Measurements from ENCODE around the gene DYNC1LI1. TPM values are rescaled to one million over a fixed set of nuclear protein-coding genes. Genes with fewer than 3 reads are reported as not detected.
"Not testable (repeated sequence)": the region's sequence is repeated elsewhere in the genome, so short reads cannot be mapped to it uniquely, and the experiment has no call there.

The DYNC1LI1 gene
- total RNA-seq, 2 experiments from 2014 or later, result 35.3 to 36.1 TPM

DNA sequence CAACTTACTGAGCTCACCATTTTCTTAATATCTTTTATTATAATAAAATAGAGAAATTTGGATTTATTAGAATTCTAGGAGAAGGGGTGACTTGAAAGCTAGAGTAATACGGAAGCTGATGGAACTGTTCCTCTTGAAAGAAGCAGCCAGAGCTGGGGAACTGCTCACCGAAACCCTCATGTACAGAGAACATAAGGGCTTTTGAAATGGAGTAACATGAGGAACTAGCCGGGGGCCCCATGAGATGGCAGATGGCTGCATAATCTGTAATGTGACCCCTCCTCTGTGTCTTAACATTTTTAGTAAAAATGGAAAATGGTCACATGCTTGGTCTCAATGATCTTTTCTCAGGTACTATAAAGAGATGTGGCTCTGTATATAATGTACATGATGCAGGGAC is 15.7 kb upstream of the DYNC1LI1 start:
- POLR2A ChIA-PET, result no interaction called here
- CTCF ChIA-PET, result interaction anchor here (0.7 kb wide), 1 partner anchor 15 kb away, joined by 3 read pairs; no protein-coding TSS in a partner anchor

DNA sequence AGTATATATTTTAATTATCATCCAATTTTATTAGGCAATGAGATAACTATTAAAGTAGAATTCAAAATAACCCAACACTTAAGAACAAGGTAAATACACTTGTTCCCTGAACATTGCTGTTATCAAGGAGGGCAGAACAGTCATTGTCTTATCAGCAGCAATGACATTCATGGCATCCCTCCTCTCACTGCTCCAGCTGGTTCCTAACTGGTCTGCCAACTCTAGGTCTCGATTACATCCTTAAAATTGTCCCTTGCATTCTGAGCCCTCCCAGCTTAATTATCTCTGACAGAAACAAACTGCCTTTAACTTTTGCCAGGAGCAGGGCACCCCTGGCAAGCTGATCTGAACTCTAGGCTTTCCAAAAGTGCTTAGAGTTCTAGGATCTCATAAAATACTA is 14.0 kb upstream of the DYNC1LI1 start:
- CTCF ChIA-PET, result no interaction called here
- POLR2A ChIA-PET, result no interaction called here

DNA sequence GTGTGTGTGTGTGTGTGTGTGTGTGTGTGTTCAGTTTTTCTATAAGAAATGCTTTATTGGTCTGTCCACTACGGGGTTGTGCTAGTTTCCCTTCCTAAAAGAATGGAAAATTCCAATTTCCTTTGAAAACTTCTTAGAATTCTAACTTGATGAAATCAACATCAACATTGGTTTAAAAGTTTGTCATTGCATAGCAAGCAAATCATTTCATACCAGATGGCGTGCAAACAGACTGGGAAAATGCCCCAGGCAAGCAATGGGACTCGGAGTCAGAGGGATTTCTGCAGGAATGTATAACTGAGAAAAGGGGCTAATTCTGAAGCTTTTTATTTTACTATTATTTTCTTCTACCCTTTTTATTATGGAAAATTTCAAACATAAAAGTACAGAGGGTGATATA is 13.1 kb upstream of the DYNC1LI1 start:
- CTCF ChIA-PET, result no interaction called here
- POLR2A ChIA-PET, result no interaction called here

DNA sequence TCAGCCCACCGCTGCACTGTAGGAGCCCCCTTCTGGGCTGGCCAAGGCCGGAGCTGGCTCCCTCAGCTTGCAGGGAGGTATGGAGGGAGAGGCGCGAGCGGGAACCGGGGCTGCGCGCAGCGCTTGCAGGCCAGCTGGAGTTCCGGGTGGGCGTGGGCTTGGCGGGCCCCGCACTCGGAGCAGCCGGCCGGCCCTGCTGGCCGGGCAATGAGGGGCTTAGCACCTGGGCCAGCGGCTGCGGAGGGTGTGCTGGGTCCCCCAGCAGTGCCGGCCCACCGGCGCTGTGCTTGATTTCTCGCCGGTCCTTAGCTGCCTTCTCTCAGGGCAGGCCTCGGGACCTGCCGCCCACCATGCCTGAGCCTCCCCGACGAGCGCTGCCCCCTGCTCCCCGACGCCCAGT is 8.0 kb upstream of the DYNC1LI1 start:
- CTCF ChIA-PET, POLR2A ChIA-PET: not testable (repeated sequence)

DNA sequence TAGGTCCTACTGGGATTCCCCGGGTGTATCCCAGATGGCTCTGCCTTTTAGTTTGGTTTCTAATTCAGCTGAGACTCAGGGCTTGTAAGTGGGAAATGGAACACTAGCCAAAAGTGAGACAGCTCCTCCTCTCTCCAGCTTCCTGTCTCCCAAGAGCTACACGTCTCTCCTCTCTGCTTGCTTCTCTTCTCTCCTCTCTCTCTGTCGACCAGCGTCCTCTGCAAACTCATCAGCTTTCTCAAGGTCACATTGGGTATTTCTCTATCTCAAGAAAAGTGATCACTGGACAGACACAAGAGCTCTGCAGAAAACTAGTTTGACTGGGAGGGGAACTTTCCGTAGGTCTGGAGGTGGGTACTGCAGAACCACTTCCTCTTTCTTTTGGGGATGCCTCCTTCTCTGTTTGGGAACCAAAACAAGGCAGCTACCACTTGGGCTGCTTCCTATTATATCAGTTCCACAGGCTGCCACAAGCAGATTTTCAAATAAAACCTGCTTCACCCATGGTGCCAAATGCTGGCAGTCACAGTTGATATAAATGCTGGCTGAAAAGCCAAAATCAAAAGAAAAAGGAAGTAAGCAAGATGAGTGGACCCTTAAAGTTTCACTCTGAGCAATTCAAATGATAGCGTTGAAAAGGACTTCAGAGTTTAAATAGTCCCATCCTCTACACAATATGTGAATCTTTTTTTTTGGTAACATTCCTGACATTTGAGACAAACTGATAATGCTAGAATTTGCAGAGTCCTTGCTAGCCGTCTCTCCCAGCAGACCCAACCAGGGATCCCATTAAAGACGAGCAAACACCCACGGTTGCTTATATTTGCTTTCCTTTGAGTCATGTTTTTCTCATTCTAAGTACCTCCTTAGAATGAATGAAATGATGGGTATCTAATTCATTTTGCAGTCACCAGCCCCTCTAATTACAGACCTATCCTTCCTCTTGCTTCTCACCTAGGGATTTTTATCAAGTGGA is 7.2 kb upstream of the DYNC1LI1 start:
- CTCF ChIA-PET, result no interaction called here
- POLR2A ChIA-PET, result no interaction called here

DNA sequence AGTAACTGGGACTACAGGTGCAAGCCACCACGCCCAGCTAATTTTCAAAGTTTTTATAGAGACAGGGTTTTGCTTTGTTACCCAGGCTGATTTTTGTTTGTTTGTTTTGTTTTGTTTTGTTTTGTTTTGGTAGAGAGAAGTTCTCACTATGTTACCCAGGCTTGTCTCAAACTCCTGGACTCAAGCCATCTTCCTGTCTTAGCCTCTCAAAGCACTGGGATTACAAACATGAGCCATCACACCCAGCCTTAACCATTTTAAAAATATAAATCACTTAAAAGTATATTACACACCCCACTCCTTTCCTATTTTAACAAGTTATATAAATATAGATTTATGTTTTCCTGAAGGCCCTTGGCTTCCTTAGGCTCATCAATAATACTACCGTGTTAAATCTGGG is 6.5 kb upstream of the DYNC1LI1 start:
- ChIA-PET POLR2A (no interaction called here), CTCF (no interaction called here)

DNA sequence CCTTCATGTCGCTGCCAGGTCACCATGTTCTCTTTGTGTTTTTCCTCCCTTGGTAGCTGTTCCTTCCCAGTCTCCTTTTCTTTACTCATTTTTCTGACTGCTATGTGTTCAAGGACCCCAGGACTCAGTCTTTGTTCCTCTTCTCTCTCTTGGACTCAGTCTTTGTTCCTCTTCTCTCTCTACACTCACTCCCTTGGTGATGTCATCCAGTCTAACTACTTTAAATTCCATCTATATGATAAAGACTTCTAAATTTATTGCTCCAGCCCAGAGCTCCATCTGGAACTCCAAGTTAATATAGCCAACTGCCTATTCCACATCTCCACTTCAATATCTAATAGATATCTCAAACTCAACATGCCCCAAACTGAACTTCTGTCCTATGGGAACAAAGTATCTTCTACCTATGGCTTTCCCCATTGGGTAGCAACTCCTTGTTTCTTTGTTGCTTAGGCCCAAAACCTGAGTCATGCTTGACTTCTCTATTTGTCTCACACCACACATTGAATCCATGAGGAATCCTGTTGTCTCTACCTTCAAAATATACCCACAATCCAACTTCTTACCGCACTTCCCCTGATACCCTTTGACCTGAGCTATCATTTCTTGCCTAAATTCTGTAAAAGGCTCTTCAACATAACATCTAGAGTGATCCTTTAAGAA is 4.9 kb upstream of the DYNC1LI1 start:
- POLR2A ChIA-PET, result no interaction called here
- CTCF ChIA-PET, result interaction anchor here (0.6 kb wide), 1 partner anchor 203 kb away, joined by 3 read pairs; no protein-coding TSS in a partner anchor

DNA sequence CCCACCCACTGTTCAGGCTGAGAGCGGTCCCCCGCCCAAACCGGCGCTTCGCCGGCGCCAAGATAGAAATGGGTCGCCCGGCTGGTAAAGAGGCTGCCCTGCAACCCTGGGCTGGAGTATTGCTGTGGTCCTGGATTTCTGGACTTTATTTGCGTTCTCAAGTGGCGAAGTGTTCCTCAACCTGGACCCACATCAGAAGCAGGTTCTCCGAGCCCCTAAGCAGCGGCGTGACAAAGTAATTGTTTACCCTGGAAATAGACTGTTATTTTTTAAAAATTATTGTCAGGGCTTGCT is 481 bp upstream of the DYNC1LI1 start:
- POLR2A ChIA-PET, result no interaction called here
- CTCF ChIA-PET, result no interaction called here

DNA sequence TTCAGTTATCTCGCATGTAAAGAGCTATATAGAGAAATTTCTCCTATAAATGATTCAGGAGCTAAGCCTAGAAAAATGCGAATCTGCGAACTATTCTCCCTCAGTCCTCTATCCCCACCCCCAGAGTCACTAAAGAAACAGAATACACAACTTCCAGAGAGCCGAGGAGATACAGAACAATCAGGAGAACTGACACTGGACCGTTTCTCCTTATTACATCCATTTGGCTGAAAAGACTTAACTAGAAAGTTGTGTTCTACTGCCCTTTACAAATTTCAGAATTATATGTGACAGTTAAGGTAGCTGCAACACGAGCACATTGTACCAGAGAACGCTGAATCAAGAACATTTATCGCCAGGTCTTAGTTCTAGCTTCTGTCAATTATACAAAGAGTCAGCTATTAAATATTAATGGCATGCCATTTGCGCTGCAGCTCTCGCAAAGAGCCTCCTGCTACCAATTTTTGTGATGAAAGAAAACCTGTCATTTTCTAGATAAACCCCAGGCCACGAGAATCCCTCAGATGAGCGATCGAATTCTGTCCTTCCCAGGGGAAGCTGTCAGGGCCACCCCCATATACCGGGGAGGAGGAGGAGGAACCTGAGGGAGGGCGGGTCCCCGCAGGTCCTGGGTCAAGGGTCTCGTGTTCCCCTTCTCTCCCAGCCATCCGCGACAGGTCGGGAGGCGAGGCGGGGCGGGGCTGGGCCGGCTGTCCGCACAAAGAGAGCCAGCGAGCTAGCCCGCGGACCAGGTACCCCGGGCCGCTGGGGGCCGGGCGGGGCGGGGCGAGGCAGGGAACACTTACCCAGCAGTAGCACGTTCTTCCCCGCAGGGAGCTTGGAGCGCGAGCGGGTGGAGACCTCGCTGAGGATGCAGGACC is 878 bp downstream of the DYNC1LI1 start:
- CTCF ChIA-PET, result interaction anchor here (0.8 to 1.4 kb wide), 3 partner anchors 12 to 36 kb away, joined by 3 read pairs; no protein-coding TSS in a partner anchor
- POLR2A ChIA-PET, result interaction anchor here (0.8 to 1.3 kb wide), 2 partner anchors 10 to 67 kb away, joined by 3 read pairs; partner anchors contain the start of gene CMTM6

DNA sequence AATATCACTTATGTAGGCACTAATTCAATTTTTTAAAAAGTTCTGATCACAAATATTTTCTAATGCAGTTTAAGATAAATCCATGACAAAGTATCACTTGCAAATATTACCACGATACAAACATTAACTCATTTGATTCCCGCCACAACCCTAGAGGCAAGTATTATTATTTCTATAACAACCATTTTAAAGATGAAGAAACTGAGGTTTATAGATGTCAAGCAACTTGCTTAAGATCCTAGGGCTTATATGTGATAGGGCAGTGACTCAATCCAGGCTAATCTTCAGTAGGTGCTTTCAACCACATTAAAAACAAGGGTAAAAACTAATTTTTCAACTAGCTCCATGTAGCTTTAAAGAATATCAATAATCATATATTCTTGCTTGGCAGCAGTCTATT is 1.7 kb downstream of the DYNC1LI1 start:
- CTCF ChIA-PET, result interaction anchor here (1.4 kb wide), 1 partner anchor 36 kb away, joined by 3 read pairs; no protein-coding TSS in a partner anchor
- POLR2A ChIA-PET, result no interaction called here

DNA sequence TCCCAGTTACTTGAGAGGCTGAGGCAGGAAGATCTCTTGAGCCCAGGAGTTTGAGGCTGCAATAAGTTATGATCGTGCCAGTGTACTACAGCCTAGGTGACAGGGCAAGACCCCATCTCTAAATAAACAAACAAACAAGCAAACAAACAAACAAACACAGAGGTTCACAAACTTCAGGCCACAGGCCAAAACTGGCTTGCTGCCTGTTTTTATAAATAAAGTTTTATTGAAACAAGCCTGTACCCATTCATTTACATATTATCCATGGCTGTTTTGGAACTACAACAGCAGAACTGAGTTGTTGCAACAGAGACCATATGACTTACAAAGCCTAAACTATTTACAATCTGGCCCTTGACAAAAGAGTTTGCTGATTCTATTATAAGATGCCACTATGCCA is 6.5 kb downstream of the DYNC1LI1 start:
- CTCF ChIA-PET, result no interaction called here

DNA sequence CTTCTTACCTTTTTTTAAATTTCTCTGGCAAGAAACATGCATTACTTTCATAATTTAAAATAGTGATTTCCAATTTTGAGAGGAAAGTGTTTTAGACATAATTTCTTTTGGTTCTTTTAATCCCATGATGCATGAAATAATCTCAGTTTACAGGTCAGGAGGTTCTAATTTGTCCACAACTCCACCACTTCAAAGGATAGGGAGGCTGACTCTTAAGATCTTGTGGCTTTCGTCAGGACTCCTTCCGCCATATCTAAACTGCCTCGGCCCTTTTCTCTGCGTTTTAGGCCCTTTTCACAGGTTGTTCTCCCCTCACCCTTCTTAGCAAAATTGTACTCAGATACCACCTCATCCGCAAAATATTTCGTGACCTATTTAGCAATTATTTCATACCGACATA is 8.0 kb downstream of the DYNC1LI1 start:
- CTCF ChIA-PET, result no interaction called here
- POLR2A ChIA-PET, result no interaction called here

More for the DNA sequence above, 6.5 kb downstream of the DYNC1LI1 start:
- POLR2A ChIA-PET, result no interaction called here

DNA sequence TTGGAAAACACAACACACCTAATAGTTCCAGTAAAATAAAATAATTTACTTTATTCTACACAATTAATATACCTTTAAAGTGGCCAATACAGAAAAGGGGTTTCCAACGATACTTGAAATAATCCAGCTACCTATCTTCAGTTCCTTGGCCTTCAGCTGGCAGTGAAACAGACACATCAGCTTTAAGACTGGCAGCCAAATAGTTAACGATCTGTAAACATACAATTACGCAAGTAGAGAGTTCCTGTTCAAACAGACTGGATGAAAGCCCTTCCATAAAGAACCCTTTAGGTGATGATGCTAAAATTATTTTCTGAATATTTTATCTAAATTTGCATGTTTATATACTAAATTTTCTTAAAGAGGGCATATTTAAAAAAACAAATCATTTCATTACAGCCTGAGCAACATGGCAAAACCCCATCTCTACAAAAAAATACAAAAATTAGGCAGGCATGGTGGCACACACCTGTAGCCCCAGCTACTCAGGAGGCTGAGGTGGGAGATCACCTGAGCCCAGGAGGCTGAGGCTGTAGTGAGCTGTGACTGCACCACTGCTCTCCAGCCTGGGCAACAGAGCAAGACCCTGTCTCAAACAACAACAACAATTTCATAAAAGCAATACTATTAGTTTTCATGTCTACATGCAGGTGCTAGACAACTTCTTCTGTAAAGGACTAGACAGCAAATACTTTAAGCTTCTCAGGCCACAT is 12.9 kb downstream of the DYNC1LI1 start:
- CTCF ChIA-PET, result interaction anchor here (0.7 kb wide), 1 partner anchor 12 kb away, joined by 3 read pairs; the partner anchor contains the start of gene DYNC1LI1
- POLR2A ChIA-PET, result no interaction called here

DNA sequence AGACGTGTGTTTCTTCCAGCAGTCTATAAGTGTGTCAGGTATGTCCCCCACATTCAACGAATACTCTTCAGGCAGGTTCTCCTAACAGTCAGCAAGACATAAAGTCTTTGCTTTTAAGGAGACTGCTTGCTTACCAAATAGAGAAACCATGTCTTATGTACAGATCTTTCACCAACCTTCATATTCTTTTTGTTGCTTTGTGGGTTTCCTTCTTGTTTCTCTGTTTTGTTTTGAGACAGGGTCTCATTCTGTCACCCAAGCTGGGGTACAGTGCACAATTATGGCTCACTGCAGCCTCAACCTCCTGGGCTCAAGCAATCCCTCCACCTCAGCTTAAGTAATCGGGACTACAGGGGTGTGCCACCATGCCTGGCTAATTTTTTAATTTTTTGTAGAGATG is 14.3 kb downstream of the DYNC1LI1 start:
- CTCF ChIA-PET, result no interaction called here
- POLR2A ChIA-PET, result no interaction called here

DNA sequence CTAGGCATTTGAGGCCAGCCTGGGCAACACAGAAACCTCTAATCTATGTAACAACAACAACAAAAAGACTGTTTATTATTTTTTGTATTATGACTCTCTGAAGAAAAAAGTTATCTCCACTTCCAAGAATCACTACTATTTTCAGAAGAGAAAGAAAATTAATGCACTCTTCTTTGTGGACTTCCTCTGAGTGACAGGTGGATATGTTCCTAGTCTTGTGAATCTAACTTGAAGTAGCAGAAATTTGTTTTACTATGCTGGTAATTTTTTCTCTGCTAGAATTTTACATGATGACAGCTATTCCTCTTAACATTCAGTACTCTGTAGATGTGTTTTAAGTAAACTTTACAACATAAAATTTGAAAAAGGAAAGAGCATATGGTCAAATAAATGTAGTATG is 16.7 kb downstream of the DYNC1LI1 start:
- CTCF ChIA-PET, result no interaction called here
- POLR2A ChIA-PET, result no interaction called here

DNA sequence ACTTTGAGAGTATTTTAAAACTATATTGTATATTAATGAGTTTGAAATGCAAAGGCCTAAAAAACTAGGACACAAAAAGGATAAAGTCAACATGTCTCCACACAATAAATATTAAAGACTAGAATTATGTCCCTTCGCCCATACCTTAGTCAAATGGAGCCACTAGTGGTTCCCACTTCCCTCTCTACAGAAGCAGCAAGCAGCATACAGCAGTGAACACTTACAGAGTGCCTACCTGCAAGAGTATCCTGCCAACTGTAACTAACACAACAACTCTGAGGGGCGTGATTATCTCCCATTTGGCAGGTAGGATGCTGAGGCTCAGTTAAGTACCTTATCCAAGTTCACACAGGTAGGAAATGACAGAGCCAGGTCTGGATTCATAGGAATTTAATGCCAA is 17.2 kb downstream of the DYNC1LI1 start:
- ChIA-PET CTCF (no interaction called here), POLR2A (no interaction called here)

DNA sequence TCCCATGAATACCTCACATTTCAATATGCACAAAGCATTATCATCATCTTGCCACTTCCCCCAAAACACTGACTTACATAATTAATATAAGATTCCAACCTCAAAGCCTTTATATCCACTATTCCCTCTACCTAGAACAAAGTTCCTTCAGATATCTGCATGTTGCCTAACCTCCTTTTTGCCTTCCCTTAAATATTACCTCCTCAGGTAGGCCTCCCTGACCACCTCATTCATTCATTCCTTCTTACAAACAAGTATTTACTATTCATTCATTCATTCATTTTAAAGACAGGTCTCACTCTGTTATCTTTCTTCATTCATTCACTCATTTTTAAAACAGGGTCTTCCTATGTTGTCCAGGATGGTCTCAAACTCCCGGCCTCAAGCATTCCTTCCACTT is 18.6 kb downstream of the DYNC1LI1 start:
- POLR2A ChIA-PET, result no interaction called here
- CTCF ChIA-PET, result no interaction called here

DNA sequence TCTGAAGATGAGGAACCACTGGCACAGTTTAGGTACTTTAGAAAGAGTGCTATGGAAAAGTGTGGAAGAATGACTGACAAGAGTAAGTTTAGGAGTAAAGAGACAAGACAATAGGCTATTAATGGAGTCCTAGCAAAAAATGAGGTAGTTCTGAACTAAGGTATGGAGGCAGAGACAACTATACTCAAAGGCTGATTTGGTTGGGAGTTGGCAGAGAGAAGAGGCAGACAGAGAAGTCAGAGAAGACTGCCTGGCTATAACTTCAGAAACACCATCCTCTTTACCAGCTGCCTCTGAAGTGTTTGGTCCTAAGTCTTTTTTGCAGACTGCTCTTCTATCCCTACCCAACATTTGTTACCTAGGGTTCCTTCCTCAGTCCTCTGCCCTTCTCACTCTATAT is 19.2 kb downstream of the DYNC1LI1 start:
- CTCF ChIA-PET, result no interaction called here

DNA sequence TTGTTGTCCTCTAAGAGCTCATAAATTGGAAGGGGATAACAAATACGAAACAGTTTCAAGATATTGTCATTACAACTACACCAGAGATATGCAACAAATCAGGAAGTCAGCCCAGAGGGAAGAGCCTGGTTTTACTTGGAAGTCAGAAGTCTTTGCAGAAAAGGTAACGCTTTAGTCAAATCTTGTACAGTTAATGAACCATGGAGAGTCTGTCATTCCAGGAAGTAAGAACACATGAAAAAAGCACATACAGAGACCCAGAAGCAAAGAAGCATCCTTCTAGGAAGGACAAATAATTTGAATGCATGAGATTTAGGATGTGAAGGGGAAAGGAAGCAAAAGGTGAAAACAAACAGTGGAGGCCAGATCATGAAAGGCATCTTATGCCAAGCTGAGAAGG is 19.6 kb downstream of the DYNC1LI1 start:
- ChIA-PET POLR2A (no interaction called here), CTCF (no interaction called here)

More for the DNA sequence above, 19.2 kb downstream of the DYNC1LI1 start:
- POLR2A ChIA-PET, result no interaction called here

DNA sequence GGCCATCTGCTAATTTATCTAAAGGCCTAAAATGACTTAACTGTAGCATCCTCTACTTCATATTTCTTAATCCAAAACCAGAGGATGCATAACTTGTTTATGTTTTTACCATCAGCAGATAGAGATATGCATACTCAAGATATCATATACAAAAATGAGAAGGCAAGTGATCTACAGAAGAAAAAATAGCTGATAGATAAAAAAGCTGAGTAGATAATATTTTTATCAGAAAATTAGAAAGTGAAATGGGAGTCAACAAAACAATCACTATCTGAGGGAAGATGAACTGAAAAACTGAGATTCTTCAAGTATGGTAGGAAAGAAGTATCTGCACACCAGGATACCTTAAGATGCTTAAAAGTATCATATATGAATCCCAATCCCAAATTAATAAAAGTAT is 25.4 kb downstream of the DYNC1LI1 start:
- CTCF ChIA-PET, result no interaction called here
- POLR2A ChIA-PET, result no interaction called here
